GM18505 (cell line): ENCODE results near the gene EEF1A2.

Source experiments
- ATAC-seq: cut with Tn5 transposase; IDR thresholded peaks from one replicate; pipeline ENCODE4 v1.9.1; 2021; ENCODE audit not compliant: unreplicated experiment
- POLR2A ChIP-seq: IDR thresholded peaks from 4 replicates; pipeline ENCODE4 v1.6.1; 2011; ENCODE audit warnings: borderline replicate concordance; ENCODE audit not compliant: insufficient read depth, insufficient read length; ENCODE audit errors: extremely low read depth

EEF1A2 gene

DNA sequence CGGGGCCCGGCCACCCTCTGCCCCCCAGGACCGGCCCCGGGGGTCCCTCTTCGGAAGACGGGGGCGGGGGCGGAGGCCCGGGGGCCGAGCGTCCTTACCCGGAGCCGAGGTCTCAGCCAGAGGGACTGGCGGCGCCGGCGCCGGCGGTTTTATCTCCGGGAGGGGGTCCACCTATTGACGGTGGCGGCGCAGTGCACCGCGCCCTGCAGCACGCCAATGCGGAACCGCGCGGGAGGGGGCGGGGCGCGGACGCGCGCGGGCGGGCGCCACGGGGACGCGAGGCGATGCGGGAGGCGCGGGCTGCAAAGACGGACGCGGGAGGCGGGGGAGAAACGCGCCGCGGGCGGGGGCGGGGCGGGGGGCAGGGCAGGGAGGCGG is at the start of gene EEF1A2:
TSS of gene EEF1A2 (minus strand) at position 124 of the 378 bp plus-strand sequence. CDS start 1,320 bp downstream, outside the sequence.
- no peak for ATAC-seq

DNA sequence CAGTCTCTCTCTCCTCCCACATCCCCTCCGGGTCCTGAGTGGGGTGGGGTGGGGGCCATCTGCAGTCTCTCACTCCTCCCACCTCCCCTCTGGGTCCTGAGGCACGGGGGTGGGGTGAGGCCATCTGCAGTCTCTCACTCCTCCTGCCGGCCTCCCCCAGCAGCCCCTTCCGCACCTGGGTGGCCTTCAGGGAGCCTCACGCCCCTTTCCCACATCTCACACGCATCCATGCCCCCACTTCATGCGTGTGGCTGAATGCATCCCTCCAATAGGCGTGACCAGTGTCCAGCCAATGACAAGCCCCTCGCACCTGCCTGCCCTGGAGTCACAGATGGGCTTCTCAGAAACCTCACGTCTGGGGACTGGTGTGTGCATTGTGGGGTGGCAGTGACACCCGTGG is 49.7 kb upstream of the EEF1A2 start:
- no peak for TF ChIP-seq POLR2A
- no peak for ATAC-seq

More for the DNA sequence above, at the start of gene EEF1A2:
- TF ChIP-seq POLR2A, result no peak

DNA sequence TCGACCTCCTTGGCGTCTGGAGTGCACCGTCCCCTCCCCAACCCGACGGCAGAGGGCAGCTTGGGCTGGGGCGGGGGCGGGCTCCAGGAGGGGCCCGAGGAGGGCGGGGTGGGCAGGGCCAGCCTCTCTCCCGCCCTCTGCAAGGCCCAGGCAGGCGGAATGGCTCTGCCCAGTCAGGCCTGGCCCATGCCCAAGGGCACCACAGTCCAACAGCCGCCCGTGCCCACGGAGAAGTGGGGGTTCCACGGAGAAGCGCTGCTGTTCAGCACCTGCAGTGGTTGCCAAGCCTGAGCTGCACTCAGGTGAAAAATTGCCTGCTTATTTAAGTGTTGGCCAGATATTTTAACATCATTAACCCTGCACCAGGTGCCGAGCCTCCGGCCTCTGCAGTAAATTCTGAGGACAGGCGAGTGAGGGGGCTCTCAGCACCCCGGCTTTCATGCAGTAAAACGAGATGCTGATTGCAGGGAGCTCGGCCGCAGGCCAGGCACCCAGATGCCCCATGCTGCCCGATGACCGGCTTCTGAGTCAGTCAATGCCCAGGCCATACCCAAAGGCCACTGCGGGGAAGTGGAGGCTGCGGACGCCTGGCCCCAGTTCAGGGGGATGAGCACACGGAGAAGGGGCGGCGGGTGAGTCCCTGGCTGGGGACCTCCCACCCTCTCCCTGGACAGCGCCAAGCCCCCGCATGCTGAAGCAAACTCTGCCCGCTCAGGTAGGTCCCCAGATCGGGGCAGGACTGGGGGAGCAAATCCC is 49.0 kb upstream of the EEF1A2 start, which contains the start of gene SRMS:
TSS of gene SRMS (minus strand) at position 25 of the 756 bp plus-strand sequence. CDS start 286 bp downstream, outside the sequence.
- ATAC-seq, result no peak
- no peak for TF ChIP-seq POLR2A

DNA sequence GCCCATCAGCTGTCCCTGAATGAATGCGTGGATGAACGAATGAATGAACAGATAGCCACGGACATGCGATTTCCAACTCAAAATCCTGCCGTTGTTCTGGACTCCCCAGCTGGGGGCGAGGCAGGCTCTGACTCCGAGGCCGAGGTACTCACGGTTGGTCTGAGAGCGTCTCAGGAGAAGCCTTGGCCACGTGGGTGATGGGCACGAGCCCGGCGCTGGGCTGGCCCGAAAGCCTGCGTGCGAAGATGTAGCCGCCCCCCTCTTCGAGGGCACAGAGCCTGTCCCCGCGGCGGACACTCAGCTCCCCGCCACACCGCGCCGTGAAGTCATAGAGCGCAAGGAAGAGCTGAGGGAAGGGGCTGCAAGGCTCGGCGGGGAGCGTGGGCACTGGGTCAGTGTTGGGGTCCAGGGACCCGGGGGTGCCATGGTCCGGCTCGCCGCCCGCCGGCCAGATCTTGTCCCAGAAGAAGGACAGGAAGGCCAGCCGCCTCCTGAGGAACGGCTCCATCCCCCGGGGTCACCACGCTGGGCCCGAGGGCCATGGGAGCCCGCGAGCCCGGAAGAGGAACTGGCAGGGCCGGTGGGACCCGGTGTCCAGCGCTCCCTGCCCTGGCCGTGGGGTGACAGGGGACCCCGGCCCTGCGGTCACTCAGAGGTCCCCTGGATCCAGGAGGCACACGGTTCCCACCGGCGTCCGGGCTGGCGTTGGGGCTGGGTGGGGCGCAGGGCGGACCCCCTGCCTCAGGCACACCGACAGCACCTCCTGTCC is 48.3 kb upstream of the EEF1A2 start:
- ATAC-seq, result no peak
- TF ChIP-seq POLR2A, result no peak

DNA sequence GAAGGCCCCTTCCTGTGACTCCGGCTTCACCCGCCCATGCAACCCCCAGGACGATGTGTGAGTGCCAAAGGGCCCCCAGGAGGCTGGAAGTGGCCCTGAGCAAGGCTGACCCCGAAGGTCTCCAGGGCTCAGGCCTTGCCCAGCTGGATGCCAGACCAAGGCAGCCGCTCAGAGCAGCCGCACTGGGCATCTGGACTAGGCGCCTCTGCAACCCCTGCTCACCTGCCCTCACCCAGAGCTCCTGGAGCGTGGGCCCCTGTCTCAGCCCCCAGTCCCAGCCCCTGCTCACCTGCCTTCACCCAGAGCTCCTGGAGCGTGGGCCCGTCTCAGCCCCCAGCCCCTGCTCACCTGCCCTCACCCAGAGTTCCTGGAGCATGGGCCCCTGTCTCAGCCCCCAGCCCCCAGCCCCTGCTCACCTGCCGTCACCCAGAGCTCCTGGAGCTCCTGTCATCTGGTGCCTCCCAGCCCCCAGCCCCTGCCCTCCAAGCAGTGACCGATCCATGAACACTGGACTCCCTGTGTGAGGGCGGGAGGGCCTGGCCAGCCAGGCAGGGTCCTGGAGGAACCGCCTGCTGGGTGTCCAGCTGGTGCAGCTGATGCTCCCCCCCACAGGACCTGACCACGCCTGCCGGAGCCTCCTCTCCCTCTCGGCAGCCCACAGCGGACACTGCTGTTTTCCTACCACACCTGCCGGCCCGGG is 47.5 kb upstream of the EEF1A2 start:
- no peak for TF ChIP-seq POLR2A
- no peak for ATAC-seq

DNA sequence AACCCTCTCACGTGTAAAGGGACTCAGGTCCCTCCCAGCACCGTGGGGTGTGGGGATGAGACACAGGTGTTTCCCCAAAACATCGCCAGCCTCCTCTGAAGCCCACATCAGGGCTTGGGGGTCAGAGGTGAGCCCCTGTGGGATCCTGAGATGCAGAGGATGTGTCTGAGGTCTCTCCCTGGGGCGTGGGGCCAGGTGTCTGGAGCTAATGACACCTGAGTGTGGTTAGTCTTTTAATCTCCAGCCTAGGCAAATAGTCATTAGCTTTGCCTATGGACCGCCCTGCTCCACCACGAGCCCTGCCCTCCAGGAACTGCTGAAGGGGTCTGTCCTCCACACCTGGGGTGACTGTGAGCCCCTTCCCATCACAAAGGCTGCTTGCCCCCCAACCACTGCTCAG is 46.9 kb upstream of the EEF1A2 start:
- TF ChIP-seq POLR2A, result no peak
- ATAC-seq, result no peak

DNA sequence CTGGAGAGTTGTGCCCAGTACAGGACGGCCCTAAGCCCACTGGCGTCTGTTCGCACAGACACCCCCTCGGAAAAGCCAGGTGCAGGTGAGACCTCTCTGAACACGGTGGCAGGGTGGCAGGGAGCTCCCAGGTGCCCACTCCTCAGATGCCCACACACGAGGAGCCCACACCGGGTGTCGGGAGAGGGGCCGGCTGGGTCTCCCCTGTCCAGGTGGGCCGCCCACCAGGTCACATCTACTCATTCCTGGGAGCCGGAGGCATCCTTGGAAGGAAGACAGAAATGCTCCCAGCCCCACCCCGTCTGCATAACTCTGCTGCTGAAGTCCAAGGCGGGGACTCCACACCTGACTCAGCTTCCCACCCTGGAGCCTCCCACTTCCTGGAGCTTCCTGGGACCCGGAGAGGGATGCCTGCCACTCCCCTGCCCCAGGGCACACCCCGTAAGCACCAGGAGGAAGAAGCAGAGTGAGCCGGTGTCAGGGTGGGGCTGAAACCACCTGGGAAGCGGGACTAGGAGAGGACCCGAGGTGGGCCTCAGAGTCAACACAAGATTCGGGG is 46.2 kb upstream of the EEF1A2 start:
- no peak for TF ChIP-seq POLR2A
- ATAC-seq, result no peak

DNA sequence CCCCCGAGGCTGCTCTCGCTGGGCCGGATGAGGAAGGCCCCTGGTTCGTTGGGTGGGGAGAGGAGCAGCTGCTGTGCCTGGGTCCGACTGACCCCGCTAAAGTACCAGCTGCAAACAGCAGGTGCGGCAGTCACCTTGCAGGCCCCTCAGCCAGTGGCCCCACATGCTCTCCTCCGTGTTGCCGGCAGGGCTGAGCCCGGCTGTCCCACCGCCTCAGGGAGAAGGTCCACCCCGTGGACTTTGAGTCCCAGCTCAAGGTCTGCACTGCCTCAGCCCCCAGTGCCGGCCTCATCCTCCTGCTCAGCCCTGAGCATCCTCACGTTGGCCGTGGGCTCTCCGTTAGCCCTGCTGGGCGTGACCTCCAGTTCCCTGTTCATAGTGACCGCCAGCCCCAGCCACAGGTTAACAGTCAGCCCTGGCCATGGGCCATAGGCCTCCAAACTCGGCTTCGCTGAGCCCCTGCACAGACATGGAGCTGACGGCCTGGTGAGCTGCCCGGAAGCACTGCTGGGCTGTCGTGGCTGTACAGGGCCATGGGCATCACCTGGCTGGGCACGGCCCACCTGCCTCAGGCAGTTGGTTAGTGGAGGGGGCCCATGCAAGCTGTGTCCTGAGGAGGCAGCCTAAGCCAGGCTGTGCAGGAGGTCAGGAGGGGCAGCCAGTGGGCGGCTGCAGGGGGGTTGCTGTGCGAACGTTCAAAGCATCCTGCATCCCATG is 45.5 kb upstream of the EEF1A2 start:
- no peak for TF ChIP-seq POLR2A
- ATAC-seq, result no peak

DNA sequence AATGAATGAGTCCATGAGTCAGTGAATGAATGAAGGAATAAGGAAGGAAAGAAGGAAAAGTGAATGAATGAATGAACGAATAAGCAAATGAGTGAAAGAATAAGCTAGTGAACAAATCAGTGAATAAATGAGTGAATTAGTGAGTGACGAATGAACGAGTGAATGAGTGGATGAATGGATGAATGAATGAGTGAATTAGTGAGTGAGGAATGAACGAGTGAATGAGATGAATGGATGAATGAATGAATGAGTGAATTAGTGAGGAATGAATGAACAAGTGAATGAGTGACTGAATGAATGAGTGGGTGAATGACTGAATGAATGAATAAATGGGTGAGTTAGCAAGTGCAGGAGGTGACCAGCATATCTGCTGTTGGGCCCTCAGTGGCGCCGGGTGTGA is 44.9 kb upstream of the EEF1A2 start:
- no peak for ATAC-seq

DNA sequence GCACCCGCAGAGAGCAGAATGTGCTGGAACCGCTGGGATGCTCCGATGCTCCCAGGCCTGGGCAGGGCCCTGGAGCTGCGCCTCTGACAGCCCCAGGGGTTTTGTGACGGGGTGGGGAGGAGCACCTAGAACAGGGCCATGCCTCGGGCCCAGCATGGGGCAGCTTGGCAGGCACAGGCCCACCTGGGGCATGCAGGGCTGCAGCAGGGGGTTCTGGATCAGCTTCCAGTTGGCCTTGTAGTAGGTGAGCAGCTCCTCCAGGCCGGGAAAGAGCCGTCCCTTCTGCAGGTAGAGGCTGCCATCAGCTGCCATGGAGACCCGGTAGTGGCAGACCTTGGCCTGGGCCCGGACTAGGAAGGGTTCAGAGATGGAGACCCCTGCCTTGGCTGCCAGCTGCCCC is 44.2 kb upstream of the EEF1A2 start:
- no peak for TF ChIP-seq POLR2A
- no peak for ATAC-seq

More for the DNA sequence above, 44.9 kb upstream of the EEF1A2 start:
- TF ChIP-seq POLR2A, result no peak

DNA sequence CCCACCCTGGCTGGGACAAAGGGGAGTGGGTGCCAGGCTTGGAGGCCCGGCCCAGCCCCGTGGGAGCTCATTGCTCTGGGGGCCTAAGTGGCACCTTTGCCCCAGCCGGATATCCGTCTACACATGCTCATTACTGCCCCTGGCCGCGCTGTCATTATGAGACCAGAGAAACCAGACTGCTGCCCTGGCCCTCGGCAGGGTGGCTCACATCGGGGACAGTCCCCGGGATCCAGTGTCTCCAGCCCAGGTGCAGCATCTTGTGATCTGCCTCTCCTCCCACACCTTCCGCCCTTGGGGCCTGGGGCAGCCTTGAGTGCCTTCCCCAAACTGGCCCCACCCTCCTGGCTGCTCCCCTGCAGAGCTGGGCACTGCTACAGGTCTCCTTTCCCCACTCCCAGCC is 43.8 kb upstream of the EEF1A2 start:
- TF ChIP-seq POLR2A, result no peak
- ATAC-seq, result no peak

DNA sequence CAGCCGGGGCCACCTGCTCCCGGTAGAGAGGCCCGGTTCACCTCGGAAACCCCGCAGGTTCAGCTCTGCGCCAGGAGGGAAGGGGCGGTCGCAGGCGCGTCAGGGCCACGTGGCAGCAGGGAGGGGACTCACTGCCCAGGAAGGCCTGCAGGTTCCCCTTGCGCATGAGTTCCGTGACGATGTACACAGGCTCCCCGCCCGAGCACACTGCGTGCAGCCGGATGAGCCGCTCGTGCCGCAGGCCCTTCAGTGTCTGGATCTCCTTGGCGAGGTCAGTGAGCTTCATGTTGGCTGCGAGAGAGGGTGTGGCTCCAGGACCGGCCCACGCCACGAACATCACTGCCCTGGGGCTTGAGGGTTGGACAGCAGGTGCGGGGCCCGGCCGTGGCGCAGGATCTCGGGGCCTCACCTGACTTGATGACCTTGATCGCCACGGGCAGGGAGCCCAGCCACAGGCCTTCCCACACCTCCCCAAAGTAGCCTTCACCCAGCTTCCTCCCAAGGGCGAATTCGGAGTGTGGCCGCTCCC is 43.2 kb upstream of the EEF1A2 start:
- TF ChIP-seq POLR2A, result no peak
- ATAC-seq, result no peak
